HepG2 (cell line): Measurements from ENCODE around the gene SPARC. TPM values are rescaled to one million over a fixed set of nuclear protein-coding genes. Genes with fewer than 3 reads are reported as not detected.

ENCODE experiments used
- CENPX ChIP-seq: sonication (generic); formaldehyde crosslinking; IDR thresholded peaks from 2 replicates; pipeline ENCODE4 v1.9.0; 2021; ENCODE audit warnings: mild to moderate bottlenecking, missing genetic modification reagents, moderate library complexity
- NFIC ChIP-seq: IDR thresholded peaks from 2 replicates; pipeline ENCODE4 v1.6.1; 2012; ENCODE audit warnings: mild to moderate bottlenecking, low read length, inconsistent platforms
- NR3C1 ChIP-seq: sonication (generic); formaldehyde crosslinking; IDR thresholded peaks from 2 replicates; pipeline ENCODE4 v1.4.0; 2020; ENCODE audit warnings: missing genetic modification reagents
- SSRP1 ChIP-seq: IDR thresholded peaks from 2 replicates; pipeline ENCODE4 v1.6.1; 2016; ENCODE audit warnings: control low read depth
- ZNF460 ChIP-seq: sonication (generic); formaldehyde crosslinking; IDR thresholded peaks from 2 replicates; pipeline ENCODE4 v1.5.1; 2020; ENCODE audit warnings: missing genetic modification reagents, mild to moderate bottlenecking, borderline replicate concordance
- ZNF510 ChIP-seq: sonication (generic); formaldehyde crosslinking; IDR thresholded peaks from 2 replicates; pipeline ENCODE4 v1.4.0; 2020; ENCODE audit warnings: low read depth, mild to moderate bottlenecking, missing genetic modification reagents
- polyA plus RNA-seq, 8 experiments: library from polyadenylated mRNA; depleted of rRNA in 3 of 8; stranded (reverse) in 7 of 8; unstranded in 1 of 8; fragments of >200 nt; fragmentation: Illumina TruSeq in 4 of 8; extraction: Trizol in 4 of 8; gene quantifications; 2 replicates each; pipeline versions ENCODE4 v1.2.1 to v1.2.3, GENCODE V29; 2011 to 2016; ENCODE audit warnings: low read depth in 4 of 8, missing spikeins in 1 of 8, mixed read lengths in 1 of 8; ENCODE audit not compliant: insufficient read depth in 1 of 8
- total RNA-seq, 5 experiments: library from RNA; depleted of rRNA; stranded (reverse); fragments of >200 nt; fragmentation: Illumina TruSeq; extraction: Trizol; gene quantifications; 2 replicates each; pipeline ENCODE4 v1.2.3, GENCODE V29; 2016; ENCODE audit warnings: low read depth in 1 of 5
- TF ChIP-seq, protein P1 (sequence below): sonication (generic); formaldehyde crosslinking; IDR thresholded peaks from 2 replicates; pipeline ENCODE4 v1.5.0; 2020; ENCODE audit warnings: mild to moderate bottlenecking, missing genetic modification reagents, borderline replicate concordance
- TF ChIP-seq, protein P2 (sequence below): sonication (generic); formaldehyde crosslinking; IDR thresholded peaks from 2 replicates; pipeline ENCODE4 v1.8.1; 2023; ENCODE audit warnings: missing genetic modification reagents, inconsistent platforms, borderline replicate concordance
- TF ChIP-seq, protein P3 (sequence below): sonication (generic); formaldehyde crosslinking; IDR thresholded peaks from 2 replicates; pipeline ENCODE4 v1.8.1; 2023; ENCODE audit warnings: mild to moderate bottlenecking, missing genetic modification reagents, borderline replicate concordance

The SPARC gene
- total and polyA plus RNA-seq, 2 of the 13 experiments (the other 11 are each of a cell fraction or from before 2014, with no cell fraction given) = 76.7 to 192 TPM

GRCh38 chr5:151733358-151734063 lies 46.8 kb upstream of the SPARC start (continued):
- TF ChIP-seq, protein P1, sequence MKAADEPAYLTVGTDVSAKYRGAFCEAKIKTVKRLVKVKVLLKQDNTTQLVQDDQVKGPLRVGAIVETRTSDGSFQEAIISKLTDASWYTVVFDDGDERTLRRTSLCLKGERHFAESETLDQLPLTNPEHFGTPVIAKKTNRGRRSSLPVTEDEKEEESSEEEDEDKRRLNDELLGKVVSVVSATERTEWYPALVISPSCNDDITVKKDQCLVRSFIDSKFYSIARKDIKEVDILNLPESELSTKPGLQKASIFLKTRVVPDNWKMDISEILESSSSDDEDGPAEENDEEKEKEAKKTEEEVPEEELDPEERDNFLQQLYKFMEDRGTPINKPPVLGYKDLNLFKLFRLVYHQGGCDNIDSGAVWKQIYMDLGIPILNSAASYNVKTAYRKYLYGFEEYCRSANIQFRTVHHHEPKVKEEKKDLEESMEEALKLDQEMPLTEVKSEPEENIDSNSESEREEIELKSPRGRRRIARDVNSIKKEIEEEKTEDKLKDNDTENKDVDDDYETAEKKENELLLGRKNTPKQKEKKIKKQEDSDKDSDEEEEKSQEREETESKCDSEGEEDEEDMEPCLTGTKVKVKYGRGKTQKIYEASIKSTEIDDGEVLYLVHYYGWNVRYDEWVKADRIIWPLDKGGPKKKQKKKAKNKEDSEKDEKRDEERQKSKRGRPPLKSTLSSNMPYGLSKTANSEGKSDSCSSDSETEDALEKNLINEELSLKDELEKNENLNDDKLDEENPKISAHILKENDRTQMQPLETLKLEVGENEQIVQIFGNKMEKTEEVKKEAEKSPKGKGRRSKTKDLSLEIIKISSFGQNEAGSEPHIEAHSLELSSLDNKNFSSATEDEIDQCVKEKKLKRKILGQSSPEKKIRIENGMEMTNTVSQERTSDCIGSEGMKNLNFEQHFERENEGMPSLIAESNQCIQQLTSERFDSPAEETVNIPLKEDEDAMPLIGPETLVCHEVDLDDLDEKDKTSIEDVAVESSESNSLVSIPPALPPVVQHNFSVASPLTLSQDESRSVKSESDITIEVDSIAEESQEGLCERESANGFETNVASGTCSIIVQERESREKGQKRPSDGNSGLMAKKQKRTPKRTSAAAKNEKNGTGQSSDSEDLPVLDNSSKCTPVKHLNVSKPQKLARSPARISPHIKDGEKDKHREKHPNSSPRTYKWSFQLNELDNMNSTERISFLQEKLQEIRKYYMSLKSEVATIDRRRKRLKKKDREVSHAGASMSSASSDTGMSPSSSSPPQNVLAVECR = no peak
- TF ChIP-seq ZNF510 (no peak), NFIC (no peak), SSRP1 (CRISPR knock-in tag) (no peak), NR3C1 (CRISPR knock-in tag) (no peak), ZNF460 (CRISPR knock-in tag) (no peak), CENPX (CRISPR knock-in tag) (no peak)
- TF ChIP-seq, protein P2, sequence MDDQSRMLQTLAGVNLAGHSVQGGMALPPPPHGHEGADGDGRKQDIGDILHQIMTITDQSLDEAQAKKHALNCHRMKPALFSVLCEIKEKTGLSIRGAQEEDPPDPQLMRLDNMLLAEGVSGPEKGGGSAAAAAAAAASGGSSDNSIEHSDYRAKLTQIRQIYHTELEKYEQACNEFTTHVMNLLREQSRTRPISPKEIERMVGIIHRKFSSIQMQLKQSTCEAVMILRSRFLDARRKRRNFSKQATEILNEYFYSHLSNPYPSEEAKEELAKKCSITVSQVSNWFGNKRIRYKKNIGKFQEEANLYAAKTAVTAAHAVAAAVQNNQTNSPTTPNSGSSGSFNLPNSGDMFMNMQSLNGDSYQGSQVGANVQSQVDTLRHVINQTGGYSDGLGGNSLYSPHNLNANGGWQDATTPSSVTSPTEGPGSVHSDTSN (CRISPR knock-in tag) = no peak
- TF ChIP-seq, protein P3, sequence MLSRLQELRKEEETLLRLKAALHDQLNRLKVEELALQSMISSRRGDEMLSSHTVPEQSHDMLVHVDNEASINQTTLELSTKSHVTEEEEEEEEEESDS (CRISPR knock-in tag) = no peak
